AG04450 (cell line): ENCODE results near the gene HIF1A. TPM values are rescaled to one million over a fixed set of nuclear protein-coding genes. Genes with fewer than 3 reads are reported as not detected.

ENCODE experiments used
- CTCF ChIA-PET: fragments of 300-600, 350-600 bp; formaldehyde crosslinking; extraction: SDS; loops from one replicate; lab custom pipeline; 2022; ENCODE audit warnings: antibody characterized with exemption, inconsistent platforms; lab: Charles Lee
- POLR2A ChIA-PET: fragments of 350-600 bp; formaldehyde crosslinking; extraction: SDS; loops from one replicate; lab custom pipeline; 2021; ENCODE audit warnings: antibody characterized with exemption, inconsistent platforms; lab: Yijun Ruan, JAX
- DNase-seq: peaks from one replicate; pipeline ENCODE4 v3.0.0-alpha.2; 2011; ENCODE audit warnings: low read depth, low spot score
- H3K27ac ChIP-seq: one replicate; pipeline ENCODE4 v1.5.1; 2012; ENCODE audit warnings: low read depth, low read length, control low read depth
- H3K27me3 ChIP-seq: one replicate; pipeline ENCODE4 v1.6.0; 2012; ENCODE audit warnings: low read length; ENCODE audit not compliant: control insufficient read depth, insufficient read depth
- H3K4me3 ChIP-seq: 2 replicates; pipeline ENCODE4 v1.5.1; 2011; ENCODE audit warnings: mild to moderate bottlenecking, low read depth, low read length, control low read depth
- H3K9me3 ChIP-seq: 2 replicates; pipeline ENCODE4 v1.5.1; 2012; ENCODE audit warnings: low read length; ENCODE audit not compliant: control insufficient read depth, insufficient read depth
- polyA plus RNA-seq: library from polyadenylated mRNA; depleted of rRNA; stranded (reverse); fragments of >200 nt; gene quantifications from 2 replicates; pipeline ENCODE4 v1.2.3, GENCODE V29; 2011
- TF ChIP-seq, protein P1 (sequence below): IDR thresholded peaks from 2 replicates; pipeline ENCODE4 v1.5.1; 2011; ENCODE audit warnings: low read depth, low read length, control low read depth, inconsistent platforms

Gene HIF1A
- polyA plus RNA-seq, 1 experiment: 210 TPM

DNA sequence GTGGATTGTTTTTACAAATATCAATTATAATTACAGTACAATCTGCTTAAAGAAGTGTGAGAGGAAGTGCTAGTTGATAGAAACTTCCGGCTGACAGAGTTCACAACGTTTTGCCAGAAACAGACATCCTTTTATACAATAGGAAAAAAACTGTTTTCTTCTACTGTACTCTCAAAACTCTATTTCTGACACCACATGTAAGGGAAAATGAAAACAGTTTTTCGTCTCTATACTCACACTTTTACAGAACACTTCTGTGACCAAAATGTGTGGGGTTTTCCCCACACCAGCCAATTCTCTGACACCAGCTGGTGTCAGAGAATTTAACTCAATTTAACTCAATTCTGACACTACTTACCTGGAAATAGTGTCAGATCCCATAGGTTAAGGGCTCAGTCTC lies 24.2 kb upstream of the HIF1A start:
- H3K4me3 ChIP-seq: no peak overlapping the region
- TF ChIP-seq, protein P1, sequence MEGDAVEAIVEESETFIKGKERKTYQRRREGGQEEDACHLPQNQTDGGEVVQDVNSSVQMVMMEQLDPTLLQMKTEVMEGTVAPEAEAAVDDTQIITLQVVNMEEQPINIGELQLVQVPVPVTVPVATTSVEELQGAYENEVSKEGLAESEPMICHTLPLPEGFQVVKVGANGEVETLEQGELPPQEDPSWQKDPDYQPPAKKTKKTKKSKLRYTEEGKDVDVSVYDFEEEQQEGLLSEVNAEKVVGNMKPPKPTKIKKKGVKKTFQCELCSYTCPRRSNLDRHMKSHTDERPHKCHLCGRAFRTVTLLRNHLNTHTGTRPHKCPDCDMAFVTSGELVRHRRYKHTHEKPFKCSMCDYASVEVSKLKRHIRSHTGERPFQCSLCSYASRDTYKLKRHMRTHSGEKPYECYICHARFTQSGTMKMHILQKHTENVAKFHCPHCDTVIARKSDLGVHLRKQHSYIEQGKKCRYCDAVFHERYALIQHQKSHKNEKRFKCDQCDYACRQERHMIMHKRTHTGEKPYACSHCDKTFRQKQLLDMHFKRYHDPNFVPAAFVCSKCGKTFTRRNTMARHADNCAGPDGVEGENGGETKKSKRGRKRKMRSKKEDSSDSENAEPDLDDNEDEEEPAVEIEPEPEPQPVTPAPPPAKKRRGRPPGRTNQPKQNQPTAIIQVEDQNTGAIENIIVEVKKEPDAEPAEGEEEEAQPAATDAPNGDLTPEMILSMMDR: no peak
- H3K9me3 ChIP-seq: no peaks in the 10 kb centered on the region
- CTCF ChIA-PET: no interaction called here
- H3K27me3 ChIP-seq: no peaks in the 10 kb centered on the region
- H3K27ac ChIP-seq: no peak overlapping the region
- DNase-seq: no peak
- POLR2A ChIA-PET: no interaction called here

DNA sequence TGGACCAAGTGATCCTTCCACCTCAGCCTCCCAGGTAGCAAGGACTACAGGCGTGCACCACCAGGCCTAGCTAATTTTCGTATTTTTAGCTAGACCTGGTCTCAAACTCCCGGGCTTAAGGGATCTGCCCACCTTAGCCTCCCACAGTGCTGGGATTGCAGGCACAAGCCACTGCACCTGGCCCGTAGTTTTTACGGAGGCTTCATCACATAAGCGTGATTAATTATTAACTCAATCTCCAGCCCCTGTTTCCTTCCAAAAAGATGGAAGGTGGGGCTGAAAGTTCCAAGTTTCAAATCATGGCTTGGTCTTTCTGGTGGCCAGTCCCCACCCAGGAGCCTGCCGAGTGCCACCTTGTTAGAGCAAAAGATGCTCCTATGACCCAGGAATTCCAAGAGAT lies 22.5 kb upstream of the HIF1A start:
- TF ChIP-seq, protein P1: no peak
- Histone ChIP-seq H3K9me3 (no peaks in the 10 kb centered on the region), H3K27me3 (no peaks in the 10 kb centered on the region), H3K27ac (no peak overlapping the region), H3K4me3 (no peak overlapping the region)
- ChIA-PET CTCF (no interaction called here), POLR2A (interaction anchor here (0.8 kb wide), 1 partner anchor 22 kb away, joined by 3 read pairs; the partner anchor contains the start of gene HIF1A)
- DNase-seq: no peak

DNA sequence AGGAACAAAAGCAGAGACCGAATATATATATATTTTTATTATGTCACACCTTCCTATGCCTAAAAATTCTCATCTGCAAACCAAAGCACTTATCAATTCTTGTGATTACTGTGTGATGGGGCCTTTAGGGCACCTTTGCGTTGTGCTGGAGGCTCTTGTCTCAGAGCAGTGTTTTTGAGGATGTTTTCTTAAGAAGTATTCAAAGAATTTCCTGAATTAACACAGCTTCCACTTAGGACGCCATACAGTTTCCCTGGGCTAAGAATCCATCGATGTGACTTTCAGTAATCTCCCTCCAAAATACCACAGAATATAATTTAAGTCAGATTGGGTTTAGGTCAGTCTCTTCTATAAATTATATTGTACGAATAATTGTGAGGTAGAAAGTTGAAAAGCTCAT lies 22.0 kb upstream of the HIF1A start:
- POLR2A ChIA-PET: interaction anchor here (0.8 kb wide), 1 partner anchor 22 kb away, joined by 3 read pairs; the partner anchor contains the start of gene HIF1A
- Histone ChIP-seq H3K27me3 (no peaks in the 10 kb centered on the region), H3K27ac (no peak overlapping the region), H3K9me3 (no peaks in the 10 kb centered on the region), H3K4me3 (no peak overlapping the region)
- no peak for DNase-seq
- CTCF ChIA-PET: interaction anchor here (0.5 kb wide), 1 partner anchor 14 kb away, joined by 4 read pairs; no protein-coding TSS in a partner anchor
- TF ChIP-seq, protein P1: no peak

DNA sequence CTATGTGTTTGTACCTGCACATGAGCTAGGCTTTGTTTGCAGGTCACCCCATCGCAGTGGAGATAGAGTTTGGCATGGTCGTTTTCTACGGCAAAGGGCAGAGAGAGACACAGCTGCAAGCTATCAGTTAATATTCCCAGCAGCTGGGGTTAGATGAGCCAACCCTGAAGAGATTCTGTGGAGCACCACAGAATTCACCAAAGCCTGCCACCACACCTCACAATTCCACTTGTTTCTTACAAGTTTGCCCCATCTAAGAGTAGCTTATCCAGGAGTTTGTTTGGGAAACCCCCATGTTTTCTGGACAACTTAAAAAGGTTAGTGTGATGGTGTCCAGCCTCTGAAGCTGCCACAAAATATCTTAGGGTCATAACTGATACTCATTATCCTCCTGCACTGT lies 20.0 kb upstream of the HIF1A start:
- POLR2A ChIA-PET: no interaction called here

DNA sequence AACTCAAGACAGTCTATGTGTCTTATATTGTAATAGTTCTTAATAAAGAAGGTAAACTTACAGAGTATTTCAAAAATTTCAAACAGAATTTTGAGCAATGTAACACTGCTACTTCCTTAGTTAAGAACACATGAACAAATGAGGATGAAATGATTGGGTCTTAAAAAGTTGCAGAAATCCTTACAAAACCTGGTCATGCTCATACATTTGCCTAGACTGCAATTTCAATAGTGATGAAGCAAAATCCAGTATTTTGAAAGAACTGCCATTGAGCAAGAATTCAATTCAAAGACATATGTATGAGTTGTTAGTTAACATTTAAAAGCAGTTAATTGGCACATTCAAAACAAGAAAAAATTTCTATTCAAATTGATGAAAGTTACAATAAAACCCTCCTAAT lies 17.8 kb upstream of the HIF1A start:
- Histone ChIP-seq H3K4me3 (no peak overlapping the region), H3K27me3 (no peaks in the 10 kb centered on the region), H3K27ac (no peak overlapping the region), H3K9me3 (no peaks in the 10 kb centered on the region)
- POLR2A ChIA-PET: no interaction called here
- DNase-seq: no peak
- TF ChIP-seq, protein P1: no peak
- CTCF ChIA-PET: interaction anchor here (1.1 kb wide), 1 partner anchor 216 kb away, joined by 3 read pairs; no protein-coding TSS in a partner anchor

More for the DNA sequence above, 20.0 kb upstream of the HIF1A start:
- TF ChIP-seq, protein P1: no peak
- Histone ChIP-seq H3K4me3 (no peak overlapping the region), H3K27me3 (no peaks in the 10 kb centered on the region), H3K27ac (no peak overlapping the region), H3K9me3 (no peaks in the 10 kb centered on the region)
- CTCF ChIA-PET: no interaction called here
- no peak for DNase-seq
